Thyroid gland (tissue), 4 donors: ENCODE results near the gene ACTL9.
"Not testable (repeated sequence)": the region's sequence is repeated elsewhere in the genome, so short reads cannot be mapped to it uniquely, and the experiment has no call there.

Experiments
- POLR2A ChIP-seq, 2 donors: fragments of 450-650 bp; IDR thresholded peaks; one replicate each; pipeline ENCODE4 v1.6.1; 2017; ENCODE audit warnings: antibody characterized with exemption in 2 of 2, mild to moderate bottlenecking in 2 of 2, moderate library complexity in 1 of 2
- TF ChIP-seq, protein P1 (sequence below), 6 experiments: fragments of 200-600 bp in 3 of 6; fragments of 450-650 bp in 3 of 6; sonication (generic) in 3 of 6; IDR thresholded peaks; one replicate each; pipeline ENCODE4 v1.5.1; 2016 to 2019; ENCODE audit warnings: antibody characterized with exemption in 6 of 6, mild to moderate bottlenecking in 2 of 6, inconsistent platforms in 1 of 6, moderate library complexity in 1 of 6

GRCh38 chr19:8739291-8740065 is 40.9 kb upstream of the ACTL9 start:
- TF ChIP-seq, protein P1, sequence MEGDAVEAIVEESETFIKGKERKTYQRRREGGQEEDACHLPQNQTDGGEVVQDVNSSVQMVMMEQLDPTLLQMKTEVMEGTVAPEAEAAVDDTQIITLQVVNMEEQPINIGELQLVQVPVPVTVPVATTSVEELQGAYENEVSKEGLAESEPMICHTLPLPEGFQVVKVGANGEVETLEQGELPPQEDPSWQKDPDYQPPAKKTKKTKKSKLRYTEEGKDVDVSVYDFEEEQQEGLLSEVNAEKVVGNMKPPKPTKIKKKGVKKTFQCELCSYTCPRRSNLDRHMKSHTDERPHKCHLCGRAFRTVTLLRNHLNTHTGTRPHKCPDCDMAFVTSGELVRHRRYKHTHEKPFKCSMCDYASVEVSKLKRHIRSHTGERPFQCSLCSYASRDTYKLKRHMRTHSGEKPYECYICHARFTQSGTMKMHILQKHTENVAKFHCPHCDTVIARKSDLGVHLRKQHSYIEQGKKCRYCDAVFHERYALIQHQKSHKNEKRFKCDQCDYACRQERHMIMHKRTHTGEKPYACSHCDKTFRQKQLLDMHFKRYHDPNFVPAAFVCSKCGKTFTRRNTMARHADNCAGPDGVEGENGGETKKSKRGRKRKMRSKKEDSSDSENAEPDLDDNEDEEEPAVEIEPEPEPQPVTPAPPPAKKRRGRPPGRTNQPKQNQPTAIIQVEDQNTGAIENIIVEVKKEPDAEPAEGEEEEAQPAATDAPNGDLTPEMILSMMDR (IDR thresholded peaks at IDR 0.05): not testable (repeated sequence)
- TF ChIP-seq POLR2A (IDR thresholded peaks at IDR 0.05): not testable (repeated sequence)
